Activated CD4-positive, alpha-beta T cell treated with anti-CD3 and anti-CD28 coated beads, Interleukin-2, amount 50 U/mL, for 16 hours (primary cell): ENCODE measurements around the gene SERPIND1.

Experiments used
- DNase-seq: peaks from one replicate; pipeline ENCODE4 v3.0.0-alpha.2; 2020

Gene SERPIND1

DNA sequence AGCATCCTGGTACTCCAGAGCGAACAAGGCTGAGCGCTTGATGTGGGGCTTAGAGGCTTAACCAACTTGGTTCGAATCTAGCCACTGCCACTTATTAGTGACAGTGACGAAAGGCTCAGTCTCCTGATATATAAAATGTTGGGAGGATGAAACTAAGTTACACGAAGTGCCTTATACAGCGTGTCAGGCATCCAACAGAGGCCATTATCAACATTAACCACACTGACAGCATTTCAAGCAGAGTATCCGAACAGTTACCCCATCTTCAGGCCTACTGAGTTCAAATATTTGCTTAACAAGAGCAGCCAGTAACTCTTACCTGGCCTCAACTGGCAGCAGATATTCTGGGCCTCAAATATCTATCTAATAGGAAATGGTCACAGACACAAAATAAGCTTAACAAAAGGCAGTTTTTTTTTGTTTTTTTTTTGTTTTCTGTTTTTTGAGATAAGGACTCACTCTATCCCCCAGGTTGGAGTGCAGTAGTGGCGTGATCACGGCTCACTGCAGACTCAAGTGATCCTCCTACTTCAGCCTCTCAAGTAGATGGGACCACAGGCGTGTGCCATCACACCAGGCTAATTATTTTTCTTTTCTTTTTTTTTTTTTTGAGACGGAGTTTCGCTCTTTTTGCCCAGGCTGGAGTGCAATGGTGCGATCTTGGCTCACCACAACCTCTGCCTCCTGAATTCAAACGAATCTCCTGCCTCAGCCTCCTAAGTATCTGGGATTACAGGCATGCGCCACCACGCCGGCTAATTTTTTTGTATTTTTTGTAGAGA lies 2.9 kb downstream of the SERPIND1 start:
- DNase-seq = no peak

DNA sequence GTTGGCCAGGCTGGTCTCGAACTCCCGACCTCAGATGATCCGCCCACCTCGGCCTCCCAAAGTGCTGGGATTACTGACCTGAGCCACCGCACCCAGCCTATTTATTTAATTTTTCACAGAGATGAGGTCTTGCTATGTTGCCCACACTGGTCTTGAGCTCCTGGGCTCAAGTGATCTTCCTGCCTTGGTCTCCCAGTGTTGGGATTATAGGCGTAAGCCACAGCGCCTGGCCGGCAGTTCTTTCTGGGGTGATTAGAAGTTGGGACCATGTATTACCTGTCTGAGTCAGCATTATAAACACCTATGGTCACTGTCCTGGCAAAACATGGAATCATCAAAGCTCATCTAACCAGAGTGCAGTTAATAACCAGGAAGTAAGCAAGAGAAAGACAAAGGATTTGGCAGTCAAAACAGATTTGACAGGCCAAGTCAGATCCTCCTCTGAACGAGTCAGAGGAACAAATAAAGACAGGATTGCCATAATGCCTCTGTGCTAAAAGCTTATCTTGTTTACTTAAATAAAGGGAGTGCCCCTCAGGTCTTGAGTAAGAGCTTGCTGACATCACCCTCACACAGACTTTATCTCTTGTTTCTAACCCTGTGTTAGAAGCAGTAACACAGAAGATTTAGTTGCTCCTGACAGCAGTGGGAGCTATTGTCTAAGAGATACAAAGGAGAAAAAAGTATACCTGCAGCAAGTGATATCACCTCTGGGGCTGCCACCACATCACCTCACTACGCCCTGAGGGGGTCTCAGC lies 3.7 kb downstream of the SERPIND1 start:
- peak; percentile 31 for DNase-seq

DNA sequence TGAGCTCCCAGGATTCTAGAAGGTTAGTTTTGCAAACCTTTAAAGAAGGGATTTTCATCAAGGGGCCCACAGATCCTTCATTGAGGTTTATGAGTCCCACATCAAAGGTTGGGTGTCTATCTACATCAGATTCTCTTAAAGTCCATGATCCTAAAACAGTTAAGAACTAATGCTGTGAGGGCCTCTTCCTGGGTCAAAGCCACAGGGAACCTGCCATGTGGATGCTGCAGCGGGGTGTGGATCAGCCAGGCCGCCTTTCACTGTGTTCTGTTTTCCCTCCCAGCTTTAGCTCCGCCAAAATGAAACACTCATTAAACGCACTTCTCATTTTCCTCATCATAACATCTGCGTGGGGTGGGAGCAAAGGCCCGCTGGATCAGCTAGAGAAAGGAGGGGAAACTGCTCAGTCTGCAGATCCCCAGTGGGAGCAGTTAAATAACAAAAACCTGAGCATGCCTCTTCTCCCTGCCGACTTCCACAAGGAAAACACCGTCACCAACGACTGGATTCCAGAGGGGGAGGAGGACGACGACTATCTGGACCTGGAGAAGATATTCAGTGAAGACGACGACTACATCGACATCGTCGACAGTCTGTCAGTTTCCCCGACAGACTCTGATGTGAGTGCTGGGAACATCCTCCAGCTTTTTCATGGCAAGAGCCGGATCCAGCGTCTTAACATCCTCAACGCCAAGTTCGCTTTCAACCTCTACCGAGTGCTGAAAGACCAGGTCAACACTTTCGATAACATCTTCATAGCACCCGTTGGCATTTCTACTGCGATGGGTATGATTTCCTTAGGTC lies 5.3 kb downstream of the SERPIND1 start:
- DNase-seq = no peak

DNA sequence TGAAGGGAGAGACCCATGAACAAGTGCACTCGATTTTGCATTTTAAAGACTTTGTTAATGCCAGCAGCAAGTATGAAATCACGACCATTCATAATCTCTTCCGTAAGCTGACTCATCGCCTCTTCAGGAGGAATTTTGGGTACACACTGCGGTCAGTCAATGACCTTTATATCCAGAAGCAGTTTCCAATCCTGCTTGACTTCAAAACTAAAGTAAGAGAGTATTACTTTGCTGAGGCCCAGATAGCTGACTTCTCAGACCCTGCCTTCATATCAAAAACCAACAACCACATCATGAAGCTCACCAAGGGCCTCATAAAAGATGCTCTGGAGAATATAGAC lies 5.9 kb downstream of the SERPIND1 start:
- no peak for DNase-seq

DNA sequence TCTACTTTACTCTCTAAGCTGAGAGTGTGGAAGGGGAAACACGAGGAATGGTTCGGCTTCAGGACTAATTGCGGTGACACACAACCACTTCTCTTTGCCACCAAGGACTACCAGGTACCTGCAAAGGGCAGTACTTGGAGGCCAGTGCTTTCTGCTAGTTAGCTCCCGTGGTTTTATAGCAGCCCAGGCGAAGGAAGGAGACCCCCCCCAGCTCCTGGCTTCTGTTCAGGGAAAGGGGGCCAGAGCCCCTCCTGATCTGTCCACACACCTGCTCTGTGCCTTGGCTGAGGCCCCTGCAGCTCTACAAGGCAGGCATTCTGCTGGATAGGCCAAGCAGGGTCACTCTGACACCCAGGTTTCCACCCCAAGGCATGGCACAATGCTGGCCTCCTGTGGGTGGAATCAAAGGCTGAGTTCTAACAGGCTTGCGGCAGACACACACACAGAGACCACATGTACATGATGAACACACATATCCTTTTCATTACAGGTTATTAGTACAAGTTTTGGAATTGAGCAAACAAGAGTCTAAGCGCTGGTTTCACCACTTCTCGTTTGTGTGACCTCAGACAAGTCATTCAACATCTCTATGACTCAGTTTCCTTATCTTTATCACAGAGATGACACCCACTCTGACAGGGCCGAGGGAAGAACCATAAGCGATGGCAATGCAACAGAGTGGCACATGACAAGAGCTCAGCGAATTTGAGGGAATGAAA lies 7.5 kb downstream of the SERPIND1 start:
- peak; percentile 72 for DNase-seq

DNA sequence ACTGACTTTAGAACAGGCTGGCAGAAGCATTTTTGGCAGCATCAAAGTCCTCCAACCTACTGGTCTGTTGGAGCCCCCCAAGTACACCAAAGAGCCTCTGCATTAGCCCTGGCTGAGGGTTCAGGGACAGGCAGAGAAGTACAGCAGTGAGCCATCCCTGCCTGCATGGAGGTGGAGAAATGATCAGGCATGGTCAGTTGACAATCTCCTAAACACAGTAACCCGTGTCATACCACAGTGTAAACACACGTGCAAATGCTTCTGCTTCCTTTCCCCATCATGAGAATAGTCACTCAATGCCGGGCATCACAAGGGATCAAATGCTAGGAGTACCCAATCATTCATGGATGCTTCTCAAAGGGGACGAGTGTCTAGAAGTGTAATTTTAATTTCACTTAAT lies 8.2 kb downstream of the SERPIND1 start:
- DNase-seq = no peak

DNA sequence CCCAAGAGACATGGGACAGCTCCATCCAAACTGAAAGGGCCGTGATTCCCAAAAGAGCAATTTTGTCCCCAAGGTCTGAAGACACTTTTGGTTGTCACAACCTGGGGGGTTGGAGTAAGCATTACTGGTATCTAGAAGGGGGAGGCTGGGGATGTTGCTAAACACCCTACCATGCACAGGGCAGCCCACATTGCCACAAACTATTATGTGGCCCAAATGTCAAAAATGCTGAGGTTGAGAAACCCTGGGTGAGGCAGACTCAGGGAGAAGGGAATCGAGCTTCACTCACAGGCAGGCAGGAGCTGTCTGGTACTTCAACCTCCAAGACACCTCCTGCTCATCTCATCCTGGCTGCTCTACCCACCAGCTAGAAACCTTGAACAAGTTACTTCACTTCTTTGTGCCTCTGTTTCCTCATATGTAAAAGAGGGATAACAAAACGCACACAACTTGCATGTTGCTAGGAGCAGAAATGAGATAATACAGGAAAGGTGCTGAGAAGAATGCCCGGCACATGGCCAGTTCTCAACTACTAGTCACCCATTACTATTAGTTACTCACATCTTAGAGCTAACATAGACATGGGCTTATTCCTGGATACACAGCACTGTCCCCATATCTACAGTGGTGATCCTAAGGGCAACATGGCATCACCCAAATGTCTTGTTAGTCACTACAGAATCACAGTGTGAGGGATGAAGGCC lies 8.8 kb downstream of the SERPIND1 start:
- no peak for DNase-seq

DNA sequence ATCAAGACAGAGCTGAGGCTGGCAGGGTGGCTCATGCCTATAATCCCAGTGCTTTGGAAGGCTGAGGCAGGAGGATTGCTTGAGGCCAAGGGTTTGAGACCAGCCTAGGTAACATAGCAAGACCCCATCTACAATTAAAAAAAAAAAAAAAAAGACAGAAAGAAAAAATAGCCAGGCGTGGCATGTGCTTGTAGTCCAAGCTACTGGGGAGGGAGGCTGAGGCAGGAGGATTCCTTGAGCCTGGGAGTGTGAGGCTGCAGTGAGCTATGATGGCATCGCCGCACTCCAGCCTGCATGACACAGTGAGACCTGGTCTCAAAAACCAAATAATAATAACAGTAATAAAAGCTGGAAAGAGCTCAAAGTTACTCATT lies 9.4 kb downstream of the SERPIND1 start:
- DNase-seq = no peak

DNA sequence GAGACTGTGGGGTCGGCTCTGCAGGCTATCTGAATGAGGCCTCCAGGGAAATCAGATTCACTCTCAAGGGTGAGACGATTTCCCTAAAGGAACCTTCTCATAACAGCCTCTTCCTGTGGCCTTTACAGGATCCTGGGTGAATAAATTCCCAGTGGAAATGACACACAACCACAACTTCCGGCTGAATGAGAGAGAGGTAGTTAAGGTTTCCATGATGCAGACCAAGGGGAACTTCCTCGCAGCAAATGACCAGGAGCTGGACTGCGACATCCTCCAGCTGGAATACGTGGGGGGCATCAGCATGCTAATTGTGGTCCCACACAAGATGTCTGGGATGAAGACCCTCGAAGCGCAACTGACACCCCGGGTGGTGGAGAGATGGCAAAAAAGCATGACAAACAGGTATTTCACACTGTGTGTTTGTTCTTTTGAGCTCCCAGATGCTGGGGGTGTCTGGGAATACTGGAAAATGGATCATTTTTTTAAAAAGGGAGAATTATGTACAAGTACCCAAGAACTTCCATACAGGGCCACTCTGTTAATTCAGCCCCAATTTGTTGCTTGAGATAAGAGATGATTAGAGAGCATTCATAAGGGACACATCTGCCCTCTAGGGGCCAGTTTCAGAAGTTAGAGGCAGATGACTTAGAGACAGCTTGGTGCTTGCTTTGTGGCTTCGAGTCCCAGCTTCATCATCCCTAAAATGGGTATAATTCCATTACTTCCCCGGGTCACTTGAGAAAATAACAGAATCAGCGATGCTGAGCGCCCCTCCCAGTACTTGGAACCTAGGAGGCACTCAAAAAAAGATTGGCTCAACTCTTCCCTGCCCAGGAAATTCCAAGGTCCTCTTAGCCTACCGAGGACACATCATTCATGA lies 10.2 kb downstream of the SERPIND1 start:
- DNase-seq = peak; percentile 59

DNA sequence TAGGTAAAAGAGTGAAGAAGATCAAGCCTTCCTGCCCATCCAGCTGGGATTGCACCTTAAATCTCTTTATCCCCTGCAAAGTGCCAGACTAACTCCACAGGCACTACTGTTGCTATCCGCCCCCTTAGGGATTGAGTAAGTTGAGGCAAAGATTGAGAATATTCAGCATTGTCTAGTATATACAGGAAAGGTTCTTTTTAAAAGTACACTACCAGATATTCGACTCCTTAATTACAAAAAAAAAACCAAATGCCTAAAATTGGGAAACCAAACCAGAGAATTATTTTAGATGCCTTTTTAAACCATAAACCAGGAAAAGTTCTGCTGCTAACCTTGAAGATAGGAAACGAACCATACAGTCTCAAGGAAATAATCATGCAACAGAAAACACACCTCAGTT lies 11.5 kb downstream of the SERPIND1 start:
- DNase-seq = no peak

DNA sequence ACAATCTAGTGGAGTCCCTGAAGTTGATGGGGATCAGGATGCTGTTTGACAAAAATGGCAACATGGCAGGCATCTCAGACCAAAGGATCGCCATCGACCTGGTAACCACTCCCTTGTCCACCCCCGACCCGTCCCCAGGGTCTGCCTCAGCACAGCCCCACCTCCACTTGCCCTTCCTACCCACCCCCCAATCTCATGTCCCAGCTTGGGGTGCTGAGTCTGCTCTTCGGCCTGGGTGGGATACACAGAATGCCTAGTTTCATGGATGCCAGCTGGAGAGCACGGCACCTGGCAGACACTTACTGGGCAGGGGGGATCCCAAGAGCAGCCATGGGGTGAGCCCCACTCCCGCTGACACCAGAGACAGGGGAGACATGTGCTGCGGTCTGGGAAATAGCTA lies 12.1 kb downstream of the SERPIND1 start:
- no peak for DNase-seq

DNA sequence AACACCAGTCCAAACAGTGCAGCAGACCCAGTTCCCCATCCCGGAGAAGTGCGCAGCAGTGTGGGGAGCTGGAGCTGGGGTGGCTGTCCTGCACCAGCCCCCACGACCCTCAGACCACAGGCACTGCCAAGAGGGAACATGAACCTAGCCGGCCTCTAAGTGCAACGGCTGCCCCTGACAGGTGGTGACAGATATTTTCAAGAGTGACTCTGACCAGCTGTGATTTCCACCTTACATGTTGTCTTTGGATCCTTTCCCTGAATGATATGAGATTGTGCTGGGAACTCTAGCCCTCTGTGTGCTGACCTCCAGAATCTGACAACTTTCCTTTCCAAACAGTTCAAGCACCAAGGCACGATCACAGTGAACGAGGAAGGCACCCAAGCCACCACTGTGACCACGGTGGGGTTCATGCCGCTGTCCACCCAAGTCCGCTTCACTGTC lies 12.6 kb downstream of the SERPIND1 start:
- DNase-seq = no peak

DNA sequence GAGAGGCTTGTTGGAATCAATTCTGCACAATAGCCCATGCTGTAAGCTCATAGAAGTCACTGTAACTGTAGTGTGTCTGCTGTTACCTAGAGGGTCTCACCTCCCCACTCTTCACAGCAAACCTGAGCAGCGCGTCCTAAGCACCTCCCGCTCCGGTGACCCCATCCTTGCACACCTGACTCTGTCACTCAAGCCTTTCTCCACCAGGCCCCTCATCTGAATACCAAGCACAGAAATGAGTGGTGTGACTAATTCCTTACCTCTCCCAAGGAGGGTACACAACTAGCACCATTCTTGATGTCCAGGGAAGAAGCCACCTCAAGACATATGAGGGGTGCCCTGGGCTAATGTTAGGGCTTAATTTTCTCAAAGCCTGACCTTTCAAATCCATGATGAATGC lies 13.3 kb downstream of the SERPIND1 start:
- no peak for DNase-seq

DNA sequence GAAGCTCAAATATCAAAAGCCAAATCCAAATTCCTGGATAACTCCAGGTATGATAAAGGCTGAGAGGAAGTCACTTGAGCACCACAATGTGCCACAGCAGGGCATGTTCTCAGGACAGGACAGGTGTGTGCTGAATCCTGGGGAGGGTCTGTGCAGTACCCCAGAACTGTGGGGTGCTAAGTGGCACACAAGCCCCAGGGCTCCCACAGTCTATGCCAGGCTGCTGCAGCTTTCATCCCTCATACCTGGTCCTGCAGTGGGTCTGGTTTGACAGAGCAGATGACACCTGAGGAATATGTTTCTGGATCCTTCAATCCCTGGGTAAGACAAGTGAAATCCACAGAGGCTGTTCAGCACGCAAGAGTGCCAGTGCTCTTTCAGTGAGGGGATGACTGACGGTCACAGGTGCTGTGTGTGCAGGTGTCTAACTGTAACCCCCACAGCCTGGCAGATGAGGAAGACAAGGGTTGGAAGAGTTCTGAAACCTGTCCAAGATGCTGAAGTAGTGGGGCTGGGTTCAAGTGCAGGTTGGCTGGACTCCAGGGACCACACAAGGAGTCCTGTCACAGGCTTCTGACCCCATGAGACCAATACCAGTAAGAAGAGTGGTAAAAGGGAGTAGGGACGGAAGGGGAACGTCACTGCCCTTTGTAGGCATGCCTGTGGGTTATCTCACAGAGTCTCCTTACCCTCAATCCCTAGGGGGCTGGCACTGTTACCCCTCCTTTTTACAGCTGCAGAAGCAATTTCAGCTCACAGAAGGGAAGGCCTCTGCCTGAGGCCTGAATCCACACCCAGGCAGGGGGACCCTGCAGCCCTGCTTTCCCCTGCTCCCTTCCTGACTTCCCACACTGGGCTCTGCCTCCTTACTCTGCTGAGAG lies 14.1 kb downstream of the SERPIND1 start:
- DNase-seq = no peak

DNA sequence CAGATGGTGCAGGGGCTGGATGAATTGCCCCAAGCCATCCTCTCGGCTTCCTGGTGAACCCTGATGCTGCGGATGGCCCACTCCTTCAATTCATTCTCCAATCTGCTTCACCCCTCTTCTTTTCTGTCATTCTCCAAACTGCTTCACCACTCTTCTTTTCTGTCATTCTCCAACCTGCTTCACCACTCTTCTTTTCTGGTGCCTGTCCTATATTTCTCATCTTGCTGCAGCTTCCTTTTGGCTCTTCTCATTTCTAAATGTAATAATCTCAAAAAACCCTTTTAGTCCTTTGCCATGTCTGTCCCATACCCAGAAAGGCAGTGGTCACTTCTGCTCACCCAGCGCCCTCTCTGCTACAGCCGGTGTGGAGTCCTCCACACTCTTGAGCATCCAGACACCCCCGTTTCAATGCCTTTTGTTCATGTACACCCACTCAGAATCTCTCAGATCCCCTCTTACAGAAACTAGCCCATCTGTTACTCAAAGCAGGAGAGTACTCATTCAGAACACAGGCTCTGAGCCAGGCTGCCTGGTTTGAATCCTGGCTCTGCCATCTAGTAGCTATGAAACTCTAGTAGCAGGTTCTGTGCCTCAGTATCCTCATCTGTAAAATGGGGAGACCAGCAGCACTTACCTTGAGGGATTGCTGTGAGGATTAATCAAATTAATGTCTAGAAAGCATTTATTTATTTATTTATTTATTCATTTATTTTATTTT lies 14.9 kb downstream of the SERPIND1 start:
- no peak for DNase-seq

DNA sequence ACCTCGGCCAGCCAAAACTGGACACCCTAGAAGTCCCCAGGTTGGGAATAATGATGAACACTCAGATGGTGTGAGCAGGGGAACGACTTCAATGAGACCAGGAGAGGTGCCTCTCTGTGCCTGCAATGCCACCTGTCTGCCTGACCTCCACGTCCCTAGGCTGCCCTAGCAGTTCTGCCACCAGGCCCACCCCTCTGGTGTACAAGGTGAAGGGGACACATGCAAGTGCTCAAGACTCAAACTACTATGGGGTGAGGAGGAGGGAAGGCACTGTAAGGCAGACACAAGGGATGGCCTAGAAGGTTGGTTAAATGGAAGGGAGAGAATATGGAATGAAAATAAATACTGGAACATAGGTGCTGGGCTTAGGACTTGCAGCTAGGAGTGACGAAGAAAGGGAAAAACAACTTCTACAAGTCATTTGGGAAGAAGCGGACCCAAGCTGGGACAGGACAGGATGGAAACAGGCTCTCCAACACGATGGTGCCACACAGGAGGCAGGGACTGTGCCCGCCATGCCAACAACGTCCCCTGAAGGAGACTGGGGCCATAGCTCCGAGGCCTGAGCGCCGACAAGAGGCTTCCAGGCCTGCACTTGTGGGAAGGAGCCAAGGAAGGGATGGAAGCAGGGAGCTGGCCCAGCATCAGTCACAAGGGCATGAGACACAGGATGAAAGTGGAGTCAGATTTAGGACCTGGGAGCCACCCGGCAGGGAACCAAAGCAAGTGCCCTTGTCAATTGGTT lies 18.5 kb downstream of the SERPIND1 start:
- DNase-seq = no peak

DNA sequence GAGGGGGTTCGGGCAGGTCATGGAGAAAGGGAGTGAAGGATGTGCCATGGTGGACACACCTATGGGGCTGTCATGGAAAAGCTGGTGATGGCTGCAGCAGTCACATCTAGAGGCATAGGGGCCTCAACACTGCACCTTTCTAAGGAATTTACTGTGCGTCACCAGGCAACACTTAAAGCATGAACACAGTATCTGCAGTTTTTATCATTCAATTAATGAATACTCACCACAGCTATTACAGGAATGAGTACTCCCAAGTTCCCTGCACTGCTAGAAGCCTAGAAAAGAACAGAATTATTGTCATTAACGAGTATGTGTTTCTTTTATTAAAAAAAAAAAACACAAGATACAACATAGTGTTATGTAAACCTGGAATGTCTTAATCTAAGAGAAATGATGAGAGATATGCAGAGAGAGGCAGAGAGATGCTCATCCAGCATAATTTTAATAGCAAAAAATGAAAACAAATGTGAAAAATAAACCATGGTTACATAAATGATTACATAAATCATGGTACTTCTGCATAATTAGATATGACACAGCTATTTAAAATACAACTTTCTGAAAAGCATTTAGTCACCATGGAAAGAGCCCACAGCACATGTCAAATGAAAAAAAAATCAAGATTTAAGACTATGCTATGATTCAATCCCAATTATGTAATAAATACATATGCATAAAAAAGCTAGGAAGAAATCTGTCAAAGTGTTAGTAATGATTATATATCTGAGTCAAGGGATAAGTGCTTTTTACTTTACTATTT lies 19.2 kb downstream of the SERPIND1 start:
- no peak for DNase-seq
